ELF-1 (cell line): ENCODE results near the gene DLGAP1.
"Not testable (repeated sequence)": the region's sequence is repeated elsewhere in the genome, so short reads cannot be mapped to it uniquely, and the experiment has no call there.

ENCODE experiments used
- DNase-seq: peaks from one replicate; pipeline ENCODE4 v3.0.0-alpha.2; 2016; ENCODE audit warnings: low read depth, low spot score

Gene DLGAP1

DNA sequence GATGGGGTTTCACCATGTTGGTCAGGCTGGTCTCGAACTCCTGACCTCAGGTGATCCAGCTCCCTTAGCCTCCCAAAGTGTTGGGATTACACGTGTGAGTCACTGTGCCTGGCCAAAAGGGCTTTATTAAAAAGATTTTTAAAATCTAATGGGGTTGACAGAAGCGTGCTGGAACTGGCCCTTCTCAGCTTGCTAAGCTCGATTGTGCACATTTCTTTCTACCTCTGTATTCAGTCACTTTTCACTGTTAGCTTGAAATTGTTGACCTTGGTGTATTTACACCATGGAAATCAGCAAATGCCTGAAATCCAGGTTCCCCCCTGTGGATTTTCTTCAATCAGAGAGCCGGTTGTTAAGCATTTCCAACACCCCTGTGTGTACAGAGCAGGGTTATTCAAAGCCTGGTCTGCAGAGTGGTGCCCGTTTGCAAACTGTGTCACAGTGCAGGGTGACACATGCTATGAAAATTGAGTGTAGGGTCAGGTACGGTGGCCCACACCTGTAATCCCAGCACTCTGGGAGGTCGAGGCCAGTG, 864.9 kb downstream of the DLGAP1 start:
- no peak for DNase-seq

DNA sequence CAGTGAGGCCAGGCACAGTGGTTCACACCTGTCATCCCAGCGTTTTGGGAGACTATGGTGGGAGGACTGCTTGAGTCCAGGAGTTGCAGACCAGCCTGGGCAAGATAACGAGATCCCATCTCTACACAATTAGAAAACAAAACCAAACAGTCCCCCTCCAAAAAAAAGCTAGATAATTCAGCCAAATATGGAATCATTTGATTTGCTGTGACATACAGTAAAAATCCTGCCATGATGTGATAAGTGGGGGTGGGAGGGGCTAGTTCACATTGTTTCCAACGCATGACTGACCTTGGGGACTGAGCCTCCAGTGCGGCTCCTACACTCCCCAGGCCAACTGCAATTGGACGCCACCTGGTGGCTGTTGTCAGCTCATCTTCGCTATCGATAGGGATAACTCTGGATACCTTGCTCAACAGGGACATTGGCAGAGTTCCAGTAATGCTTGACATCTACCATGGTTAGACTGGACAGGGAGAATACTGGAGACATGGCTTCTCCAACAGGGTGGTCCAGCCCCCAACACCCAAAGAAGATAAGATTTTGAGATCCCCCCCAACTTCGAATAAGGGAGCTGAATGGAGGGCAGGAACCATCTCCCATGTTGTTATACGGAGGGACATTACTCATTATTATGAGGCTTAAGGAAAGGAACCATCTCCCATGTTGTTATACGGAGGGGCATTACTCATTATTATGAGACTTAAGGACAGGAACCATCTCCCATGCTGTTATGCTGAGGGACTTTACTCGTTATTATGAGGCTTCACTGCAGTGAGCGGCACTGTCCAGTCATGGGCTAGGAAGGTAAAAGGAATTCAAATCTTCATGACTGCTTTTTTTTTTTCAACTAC, 869.2 kb downstream of the DLGAP1 start:
- peak; percentile 85 for DNase-seq

DNA sequence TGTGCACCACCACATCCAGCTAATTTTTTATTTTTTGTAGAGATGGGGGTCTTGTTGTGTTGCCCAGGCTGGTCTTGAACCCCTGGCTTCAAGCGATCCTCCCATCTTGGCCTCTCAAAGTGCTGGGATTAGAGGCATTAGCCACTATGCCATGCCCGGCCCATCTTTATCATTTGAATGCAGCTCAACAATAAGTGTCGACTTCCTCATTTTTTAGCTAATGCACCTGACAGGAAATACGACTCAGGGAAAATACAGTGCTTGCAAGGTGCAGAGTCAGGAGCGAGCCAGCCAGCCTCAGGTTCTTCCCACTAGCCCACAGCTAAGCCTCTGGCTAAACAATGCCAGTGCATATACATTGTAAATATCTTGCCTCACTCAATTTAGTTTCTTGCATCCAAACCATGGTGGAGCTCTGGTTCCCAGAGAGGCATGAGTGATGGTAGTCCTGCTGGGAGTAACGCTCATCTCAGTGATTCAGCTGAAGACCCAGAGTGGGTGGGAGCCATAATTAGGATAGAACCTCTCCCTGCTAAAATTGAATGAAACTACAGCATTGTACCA, 870.1 kb downstream of the DLGAP1 start:
- DNase-seq, result no peak

DNA sequence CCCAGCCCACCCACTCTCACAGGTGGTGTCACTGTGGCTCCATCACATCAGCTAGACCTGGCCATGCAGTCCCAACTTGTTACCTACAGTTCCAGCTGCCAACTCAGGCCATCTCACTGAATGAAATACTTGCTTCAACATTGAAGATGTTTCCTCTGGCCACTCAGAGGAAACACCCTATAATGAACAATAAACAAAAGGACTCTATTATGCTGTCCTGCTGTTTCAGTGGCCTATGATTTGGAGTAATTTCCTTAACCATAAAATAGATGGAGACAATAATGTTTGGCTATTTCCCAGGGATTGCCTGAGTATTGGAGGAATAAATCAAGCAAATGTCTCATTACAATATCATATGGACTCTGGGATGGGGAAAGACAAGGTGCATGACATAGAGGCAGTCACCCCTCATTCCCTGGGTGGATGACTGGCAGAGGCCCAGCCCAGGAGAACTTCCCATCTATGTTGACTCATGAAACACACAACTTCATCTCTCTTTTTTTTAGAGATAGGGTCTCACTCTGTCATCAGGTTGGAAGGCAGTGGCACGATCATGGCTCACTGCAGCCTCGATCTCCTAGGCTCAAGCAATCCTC, 870.7 kb downstream of the DLGAP1 start:
- DNase-seq, result no peak

DNA sequence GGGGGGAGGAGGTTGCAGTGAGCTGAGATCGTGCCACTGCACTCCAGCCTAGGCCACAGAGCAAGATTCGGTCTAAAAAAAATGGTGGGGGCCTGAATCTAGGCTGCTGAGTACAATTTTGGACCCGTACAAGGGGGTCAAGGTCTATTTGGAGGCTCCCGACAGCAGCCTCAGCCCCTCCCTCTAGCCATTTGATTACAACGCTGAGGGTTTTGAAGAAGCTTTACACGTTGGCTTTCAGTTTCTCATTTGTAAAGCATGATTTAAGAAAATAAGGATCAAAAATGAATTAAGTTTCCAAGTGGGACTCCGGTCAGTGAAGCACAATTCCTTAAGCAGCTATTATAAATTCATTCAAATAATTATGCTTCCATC, 871.2 kb downstream of the DLGAP1 start:
- DNase-seq, result no peak

DNA sequence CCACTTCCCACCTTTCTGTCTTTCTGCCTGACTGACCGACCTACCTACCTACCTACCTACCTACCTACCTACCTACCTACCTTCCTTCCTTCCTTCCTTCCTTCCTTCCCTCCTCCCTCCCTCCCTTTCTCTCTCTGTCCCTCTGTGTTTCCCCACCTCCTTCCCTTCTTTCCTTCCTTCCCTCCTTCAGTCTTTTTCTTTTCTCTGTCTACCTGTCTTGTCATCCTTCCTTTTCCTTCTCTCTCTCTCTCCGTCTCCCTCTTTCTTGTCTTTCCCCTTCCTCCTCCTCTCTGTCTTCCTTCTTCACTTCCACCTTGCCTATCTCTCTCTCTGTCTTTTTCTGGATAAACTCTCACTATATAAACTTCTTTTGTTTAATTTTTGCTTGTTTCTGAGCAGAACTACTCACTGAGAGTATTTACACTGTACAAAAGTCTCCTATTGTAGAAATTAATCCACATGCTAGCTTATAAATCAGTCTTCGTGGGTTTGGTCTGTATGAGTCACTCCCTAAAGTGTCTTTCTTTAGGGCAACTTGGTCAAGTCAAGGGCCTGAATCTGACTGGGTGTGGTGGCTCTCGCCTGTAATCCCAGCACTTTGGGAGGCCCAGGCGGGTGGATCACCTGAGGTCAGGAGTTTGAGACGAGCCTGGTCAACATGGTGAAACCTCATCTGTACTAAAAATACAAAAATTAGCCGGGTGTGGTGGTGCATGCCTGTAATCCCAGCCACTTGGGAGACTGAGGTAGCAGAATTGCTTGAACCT, 871.8 kb downstream of the DLGAP1 start:
- not testable (repeated sequence) for DNase-seq

DNA sequence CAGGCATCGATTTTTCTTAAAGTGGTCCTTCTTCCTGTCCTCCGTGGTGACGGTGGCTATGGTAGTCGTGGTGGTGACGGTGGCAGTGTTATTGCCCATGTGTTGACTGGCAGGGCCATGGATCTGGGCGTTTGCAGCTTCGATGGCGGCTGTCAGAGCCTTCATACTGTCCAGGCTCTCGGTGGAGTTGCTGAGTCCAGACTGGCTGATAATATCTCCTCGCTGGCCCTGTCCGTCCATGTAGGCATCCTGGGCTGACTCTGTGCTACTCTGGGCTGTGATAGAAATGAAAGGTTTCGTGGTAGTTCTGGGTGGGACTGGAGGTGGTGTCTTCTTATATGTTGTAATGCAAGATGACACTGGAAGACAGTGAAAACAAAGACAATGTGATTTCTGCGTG, 873.2 kb downstream of the DLGAP1 start:
- DNase-seq, result no peak

DNA sequence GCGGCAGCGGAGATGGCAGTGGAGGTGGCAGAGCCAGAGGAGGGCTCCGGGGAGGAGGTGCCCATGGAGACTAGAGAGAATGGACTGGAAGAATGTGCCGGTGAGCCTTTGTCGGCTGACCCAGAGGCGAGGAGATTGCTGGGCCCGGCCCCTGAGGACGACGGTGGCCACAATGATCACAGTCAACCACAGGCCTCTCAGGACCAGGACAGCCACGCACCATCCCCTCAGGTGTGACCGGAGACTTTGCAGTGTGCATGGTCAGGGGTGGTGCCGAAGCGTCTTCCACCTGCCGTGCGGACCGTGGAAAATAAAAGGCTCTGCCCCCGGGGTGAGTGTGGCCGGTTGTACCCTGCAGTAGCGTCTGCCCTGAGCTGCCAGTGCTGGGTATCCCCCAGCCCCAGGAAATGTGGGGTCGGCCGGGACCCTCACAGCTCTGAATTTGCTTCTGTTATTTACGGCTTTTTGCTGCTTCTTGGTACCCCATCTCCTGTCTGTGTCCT, 874.5 kb downstream of the DLGAP1 start:
- not testable (repeated sequence) for DNase-seq

DNA sequence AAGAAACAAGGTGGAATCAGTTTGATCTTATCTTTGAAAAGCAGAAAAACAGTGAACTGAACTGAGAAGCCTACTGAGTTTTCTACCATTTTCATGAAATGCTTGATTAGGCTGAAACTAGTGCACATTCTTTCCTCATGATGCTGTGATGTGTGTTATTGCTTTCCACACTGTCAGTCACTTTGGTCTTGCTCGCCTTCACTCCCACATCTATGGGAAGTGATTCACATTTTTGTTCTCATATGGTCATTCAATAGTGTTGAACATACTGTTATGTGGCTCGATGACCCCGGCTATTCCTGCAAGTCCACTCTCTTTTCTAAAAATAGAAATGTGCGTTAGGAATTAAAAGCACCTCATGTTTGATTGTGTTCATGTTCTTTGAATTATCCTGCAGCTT, 875.4 kb downstream of the DLGAP1 start:
- no peak for DNase-seq

DNA sequence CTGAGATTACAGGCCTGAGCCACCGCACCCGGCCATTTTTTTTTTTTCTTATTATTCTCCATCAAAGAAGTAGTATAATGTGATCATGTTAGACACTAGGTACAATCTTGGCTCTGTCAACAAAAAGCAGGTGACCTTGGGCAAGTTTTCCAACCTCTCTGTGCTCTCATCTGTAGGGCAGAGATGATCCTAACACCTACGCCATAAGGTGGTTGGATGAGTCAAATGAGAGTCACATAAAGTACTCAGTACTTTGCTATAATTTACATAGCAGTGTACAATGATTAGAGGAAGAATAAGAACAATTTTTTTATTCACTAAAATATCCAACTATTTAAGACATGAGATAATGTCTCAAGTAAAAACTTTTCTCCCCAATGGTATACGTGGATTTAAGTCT, 876.5 kb downstream of the DLGAP1 start:
- DNase-seq, result no peak

DNA sequence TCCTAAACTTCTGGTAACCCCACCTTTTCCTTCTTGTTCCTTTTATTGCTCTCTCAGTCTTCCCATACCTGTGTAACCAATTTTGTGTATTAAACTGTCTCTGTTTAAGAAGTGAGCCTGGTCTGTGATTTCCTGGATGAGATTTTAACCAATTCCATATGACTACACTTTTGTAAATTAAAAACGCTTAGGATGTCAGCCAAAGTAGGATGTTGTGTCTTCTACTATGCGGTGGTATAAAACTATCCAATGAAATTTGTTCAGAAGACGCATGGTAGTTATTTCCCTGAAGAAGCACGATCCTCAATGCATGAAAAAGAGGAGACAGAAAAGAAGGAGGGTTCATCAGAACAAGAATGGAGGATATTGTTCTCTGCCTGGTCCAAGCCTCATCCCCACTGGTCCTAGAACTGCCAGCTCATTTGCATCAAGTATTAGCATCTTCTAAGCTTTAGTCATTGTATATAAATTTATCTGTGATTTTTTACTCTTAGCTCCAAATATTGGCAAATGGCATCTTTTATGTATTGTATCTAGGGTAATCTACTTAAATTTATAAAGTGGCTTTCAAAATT, 877.7 kb downstream of the DLGAP1 start:
- DNase-seq, result no peak

DNA sequence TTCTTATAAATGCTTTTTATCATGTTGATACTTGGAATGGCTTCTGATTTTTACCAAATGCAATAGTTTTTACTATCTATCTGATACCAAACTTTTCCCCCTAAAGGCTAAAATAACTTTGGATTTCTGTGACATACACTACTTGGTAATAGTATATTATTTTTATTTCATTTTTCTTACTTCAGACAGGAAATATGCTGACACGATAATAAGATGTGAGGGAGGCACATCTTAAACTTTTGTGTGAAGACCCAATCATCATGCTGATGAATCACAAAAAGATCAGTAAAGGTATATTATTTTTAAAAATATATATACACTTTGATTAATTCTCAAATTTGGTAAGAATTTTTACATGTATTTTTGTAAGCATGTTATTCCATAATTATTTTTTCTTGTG, 882.3 kb downstream of the DLGAP1 start:
- DNase-seq, result no peak

DNA sequence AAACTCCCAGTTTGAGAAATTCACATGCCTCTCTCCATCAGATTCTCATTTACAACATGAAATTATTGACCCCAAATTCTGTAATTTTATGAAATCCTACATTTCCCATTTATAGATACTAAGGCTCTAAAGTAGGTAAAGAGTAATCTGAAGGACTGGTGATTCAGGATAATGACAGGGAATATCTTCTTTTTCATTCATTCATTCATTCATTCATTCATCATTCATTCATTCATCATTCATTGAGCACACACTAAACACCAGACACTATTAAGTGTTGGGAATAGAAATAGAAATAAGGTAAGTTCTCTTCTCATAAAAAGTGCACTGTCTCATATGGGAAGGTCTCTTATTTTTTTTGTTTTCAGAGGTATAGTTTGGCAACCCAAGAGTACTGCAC, 888.3 kb downstream of the DLGAP1 start:
- DNase-seq, result no peak

DNA sequence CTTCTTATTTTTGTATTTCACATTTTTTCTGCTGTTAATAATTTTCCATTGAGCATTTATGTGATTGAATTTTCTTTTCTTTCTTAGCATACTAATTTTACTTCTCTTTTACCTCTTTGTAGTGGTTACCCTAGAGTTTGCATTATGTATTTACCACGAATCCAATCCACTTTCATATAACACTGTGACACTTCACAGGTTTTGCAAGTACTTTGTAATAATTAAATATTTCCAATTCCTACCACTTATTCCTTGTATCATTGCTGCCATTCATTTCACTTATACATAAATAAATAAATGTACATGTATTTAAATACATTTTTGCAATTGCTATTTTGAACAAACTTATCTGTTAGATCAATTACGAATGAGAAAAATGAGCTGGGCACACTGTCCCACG, 894.4 kb downstream of the DLGAP1 start:
- DNase-seq, result no peak

DNA sequence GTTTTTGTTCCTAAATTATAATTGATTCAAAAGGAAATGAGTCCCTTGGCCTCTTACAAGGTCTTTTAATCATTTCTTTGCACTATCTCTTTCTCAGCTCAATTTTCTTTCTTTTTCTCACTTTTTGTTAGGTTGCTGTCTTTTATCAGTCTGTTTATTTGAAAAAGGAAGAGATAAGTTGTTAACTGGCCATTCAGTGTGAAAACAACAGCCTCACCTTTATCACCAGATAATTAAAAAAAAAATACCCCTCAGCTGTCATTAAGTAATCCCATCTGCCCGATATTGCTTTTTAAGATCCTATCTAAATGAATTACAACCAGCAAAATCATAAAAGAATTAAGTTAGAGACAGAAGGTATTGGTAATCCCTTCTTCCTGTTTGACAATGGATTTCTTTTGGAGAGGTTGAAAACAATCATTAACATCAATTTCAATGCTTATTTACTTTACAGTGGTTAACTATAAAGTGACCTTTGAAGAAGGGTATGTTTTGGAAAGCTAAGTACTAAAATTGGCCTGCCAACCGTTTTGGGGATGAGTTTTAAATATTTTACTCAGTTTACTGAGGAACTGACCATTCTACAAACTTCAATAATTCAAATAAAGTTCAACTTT, 900.2 kb downstream of the DLGAP1 start:
- DNase-seq, result no peak

DNA sequence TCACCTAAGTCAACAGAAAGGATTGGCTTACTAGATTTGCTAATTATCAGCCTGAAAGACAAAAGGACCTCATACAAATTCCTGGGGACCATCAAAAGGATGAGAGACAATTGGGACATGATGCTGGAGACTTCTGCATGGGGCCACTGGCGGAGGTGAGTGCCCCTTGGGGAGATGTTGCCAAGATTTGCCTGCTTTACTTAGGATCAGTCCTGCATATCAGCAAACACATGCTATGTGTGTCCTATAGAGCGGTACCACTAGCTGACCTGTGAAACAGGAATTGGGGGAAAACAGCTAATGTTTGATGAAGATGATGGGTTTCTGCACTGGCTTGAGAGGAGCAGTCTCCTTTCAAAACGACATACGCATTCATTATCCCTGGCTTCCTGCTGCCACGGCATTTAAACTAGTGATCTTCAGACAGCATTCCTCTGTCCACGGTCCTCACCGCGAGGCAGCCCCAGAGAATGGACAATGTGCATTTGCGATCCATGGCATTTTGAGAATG, 901.0 kb downstream of the DLGAP1 start:
- DNase-seq, result peak; percentile 56

DNA sequence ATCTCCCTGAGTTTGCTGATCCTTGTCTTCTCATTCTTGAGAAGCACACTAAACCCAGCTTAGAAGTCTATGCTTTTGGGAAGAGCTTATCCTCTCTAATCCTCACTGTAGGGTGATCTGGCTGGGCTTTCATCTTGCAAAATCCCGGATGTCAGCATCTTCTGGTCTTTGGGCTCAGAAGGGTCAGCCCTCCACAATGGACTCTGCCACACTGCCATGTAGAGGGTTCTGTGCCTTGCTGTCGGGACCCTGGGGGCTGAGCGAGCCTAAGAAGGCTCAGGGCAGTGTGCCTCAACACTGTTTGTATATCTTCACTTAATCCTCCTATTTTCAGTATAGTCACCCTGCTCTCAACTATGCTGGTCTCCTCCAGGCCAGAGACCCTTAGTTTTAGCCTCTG, 902.8 kb downstream of the DLGAP1 start:
- DNase-seq, result peak; percentile 22

DNA sequence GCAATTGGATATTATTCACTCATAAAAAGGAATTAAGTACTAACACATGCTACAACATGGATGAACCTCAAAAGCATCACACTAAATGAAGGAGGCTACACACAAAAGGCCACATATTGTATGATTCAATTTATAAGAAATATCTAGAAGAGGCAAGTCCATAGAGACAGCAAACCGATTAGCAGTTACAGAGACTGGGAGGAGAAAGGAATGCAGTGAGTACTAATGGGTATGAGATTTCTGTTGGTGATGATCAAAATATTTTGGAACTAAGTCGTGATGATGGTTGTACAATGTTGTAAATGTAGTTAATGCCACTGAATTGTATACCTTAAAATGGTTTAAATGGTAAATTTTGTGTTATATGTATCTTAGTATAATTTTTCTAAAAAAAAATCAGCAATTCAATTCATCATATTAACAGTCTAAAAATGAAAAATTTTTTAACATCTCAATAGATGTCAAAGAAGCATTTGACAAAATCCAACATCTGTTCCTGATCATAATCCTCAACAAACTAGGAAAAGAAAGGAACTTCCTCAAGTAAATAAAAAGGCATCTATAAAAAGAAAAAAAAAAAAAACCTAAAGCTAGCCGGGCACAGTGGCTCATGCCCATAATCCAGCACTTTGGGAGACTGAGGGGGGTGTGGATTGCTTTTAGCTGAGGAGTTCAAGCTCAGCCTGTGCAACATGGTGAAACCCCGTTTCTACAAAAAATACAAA, 907.1 kb downstream of the DLGAP1 start:
- DNase-seq, result no peak

DNA sequence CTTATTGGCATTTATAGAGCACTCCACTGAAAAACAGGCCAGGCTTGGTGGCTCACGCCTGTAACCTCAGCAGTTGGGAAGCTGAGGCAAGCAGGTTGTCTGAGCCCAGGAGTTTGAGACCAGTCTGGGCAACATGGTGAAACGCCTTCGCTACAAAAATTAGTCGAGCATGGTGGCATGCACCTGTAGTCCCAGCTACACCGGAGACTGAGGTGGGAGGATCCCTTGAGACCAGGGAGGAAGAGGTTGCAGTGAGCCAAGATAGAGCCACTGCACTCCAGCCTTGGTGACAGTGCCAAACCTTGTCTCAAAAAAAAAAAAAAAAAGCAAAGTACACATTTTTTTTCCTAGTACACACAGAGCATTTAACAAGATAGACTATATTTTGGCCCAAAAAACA, 909.0 kb downstream of the DLGAP1 start:
- DNase-seq, result no peak

DNA sequence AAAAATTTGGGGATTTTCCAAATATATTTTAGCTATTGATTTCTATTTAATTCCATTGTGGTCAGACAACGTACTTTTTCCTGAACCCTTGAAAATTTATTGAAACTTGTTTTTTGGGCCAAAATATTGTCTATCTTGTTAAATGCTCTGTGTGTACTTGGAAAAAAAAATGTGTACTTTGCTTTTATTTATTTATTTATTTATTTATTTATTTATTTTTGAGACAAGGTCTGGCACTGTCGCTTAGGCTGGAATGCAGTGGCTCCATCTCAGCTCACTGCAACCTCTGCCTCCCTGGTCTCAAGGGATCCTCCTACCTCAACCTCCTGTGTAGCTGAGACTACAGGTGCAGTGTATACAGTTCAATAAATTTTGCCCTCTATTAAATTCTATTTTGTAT, 910.6 kb downstream of the DLGAP1 start:
- no peak for DNase-seq
